H9 (cell line): ENCODE measurements around the gene FAM185A. TPM values are rescaled to one million over a fixed set of nuclear protein-coding genes. Genes with fewer than 3 reads are reported as not detected.
A peak's percentile ranks its signal among the peaks of the same experiment; 100 is the strongest.

Experiments used
- DNase-seq: peaks from one replicate; pipeline ENCODE4 v3.0.0-alpha.2; 2017
- H2AFZ ChIP-seq: one replicate; pipeline ENCODE4 v1.6.1; 2013; ENCODE audit warnings: mild to moderate bottlenecking, low read length, control low read depth, moderate library complexity
- H2AK5ac ChIP-seq: 2 replicates; pipeline ENCODE4 v1.6.1; 2013; ENCODE audit warnings: low read length, control low read depth, mixed read lengths; ENCODE audit not compliant: insufficient read length
- H2BK120ac ChIP-seq: one replicate; pipeline ENCODE4 v1.6.1; 2013; ENCODE audit warnings: low read depth, mild to moderate bottlenecking, low read length, control low read depth, inconsistent platforms; ENCODE audit not compliant: poor library complexity, severe bottlenecking
- H2BK12ac ChIP-seq: 2 replicates; pipeline ENCODE4 v1.6.1; 2013; ENCODE audit warnings: low read length, control low read depth, mixed read lengths, low read depth; ENCODE audit not compliant: insufficient read length
- H2BK15ac ChIP-seq: 2 replicates; pipeline ENCODE4 v1.6.1; 2013; ENCODE audit warnings: low read depth, low read length, control low read depth
- H2BK20ac ChIP-seq: one replicate; pipeline ENCODE4 v1.6.1; 2013; ENCODE audit warnings: low read depth, mild to moderate bottlenecking, low read length, control low read depth, inconsistent platforms; ENCODE audit not compliant: poor library complexity, severe bottlenecking
- H2BK5ac ChIP-seq: 2 replicates; pipeline ENCODE4 v1.6.1; 2013; ENCODE audit warnings: low read length, control low read depth, mixed read lengths; ENCODE audit not compliant: insufficient read length
- H3K14ac ChIP-seq: 2 replicates; pipeline ENCODE4 v1.6.1; 2013; ENCODE audit warnings: low read length, control low read depth; ENCODE audit not compliant: insufficient read depth
- H3K18ac ChIP-seq: 2 replicates; pipeline ENCODE4 v1.6.1; 2013; ENCODE audit warnings: low read depth, mild to moderate bottlenecking, mixed read lengths, low read length, control low read depth; ENCODE audit not compliant: insufficient read length
- H3K23ac ChIP-seq: 2 replicates; pipeline ENCODE4 v1.6.1; 2013; ENCODE audit warnings: low read length, control low read depth, mixed read lengths, low read depth; ENCODE audit not compliant: insufficient read length
- H3K23me2 ChIP-seq: 2 replicates; pipeline ENCODE4 v1.6.1; 2013; ENCODE audit warnings: low read depth, mild to moderate bottlenecking, mixed read lengths, low read length, control low read depth; ENCODE audit not compliant: insufficient read length, poor library complexity, severe bottlenecking
- H3K27ac ChIP-seq: 2 replicates; pipeline ENCODE4 v1.5.1; 2013; ENCODE audit warnings: low read length, control low read depth, mixed read lengths, low read depth; ENCODE audit not compliant: insufficient read length
- H3K27me3 ChIP-seq: 2 replicates; pipeline ENCODE4 v1.6.1; 2013; ENCODE audit warnings: low read length, control low read depth, inconsistent platforms; ENCODE audit not compliant: insufficient read depth
- H3K4ac ChIP-seq: 2 replicates; pipeline ENCODE4 v1.6.1; 2013; ENCODE audit warnings: low read depth, mild to moderate bottlenecking, control low read depth, inconsistent platforms, low read length, moderate library complexity
- H3K4me1 ChIP-seq: 2 replicates; pipeline ENCODE4 v1.6.1; 2013; ENCODE audit warnings: low read length, control low read depth, inconsistent platforms; ENCODE audit not compliant: insufficient read depth
- H3K4me2 ChIP-seq: 2 replicates; pipeline ENCODE4 v1.6.1; 2013; ENCODE audit warnings: low read length, control low read depth, mixed read lengths; ENCODE audit not compliant: insufficient read length, insufficient read depth
- H3K56ac ChIP-seq: 2 replicates; pipeline ENCODE4 v1.6.1; 2013; ENCODE audit warnings: low read depth, mild to moderate bottlenecking, mixed read lengths, low read length, control low read depth; ENCODE audit not compliant: insufficient read length
- H3K79me1 ChIP-seq: 2 replicates; pipeline ENCODE4 v1.6.1; 2013; ENCODE audit warnings: low read depth, mild to moderate bottlenecking, moderate library complexity, low read length, control low read depth, inconsistent platforms; ENCODE audit not compliant: insufficient read depth, poor library complexity, severe bottlenecking
- H3K79me2 ChIP-seq: 2 replicates; pipeline ENCODE4 v1.6.1; 2013; ENCODE audit warnings: low read length, control low read depth, inconsistent platforms; ENCODE audit not compliant: insufficient read depth
- H3K9ac ChIP-seq: 2 replicates; pipeline ENCODE4 v1.6.1; 2013; ENCODE audit warnings: low read length, control low read depth, mixed read lengths; ENCODE audit not compliant: insufficient read length; ENCODE audit errors: extremely low read depth
- H3K9me3 ChIP-seq: one replicate; pipeline ENCODE4 v1.6.1; 2013; ENCODE audit warnings: low read depth, low read length, inconsistent platforms; ENCODE audit not compliant: control insufficient read depth
- H3T11ph ChIP-seq: one replicate; pipeline ENCODE4 v1.6.1; 2013; ENCODE audit warnings: mild to moderate bottlenecking, low read length, control low read depth, inconsistent platforms
- H4K20me1 ChIP-seq: one replicate; pipeline ENCODE4 v1.6.1; 2013; ENCODE audit not compliant: control insufficient read depth, insufficient read length, insufficient read depth
- H4K5ac ChIP-seq: 2 replicates; pipeline ENCODE4 v1.6.1; 2013; ENCODE audit warnings: low read depth, mild to moderate bottlenecking, mixed read lengths, low read length, control low read depth; ENCODE audit not compliant: insufficient read length
- H4K8ac ChIP-seq: replicated peaks from 2 replicates; pipeline ENCODE4 v1.6.1; 2013; ENCODE audit warnings: low read length, control low read depth, mixed read lengths, low read depth; ENCODE audit not compliant: insufficient read length
- H4K91ac ChIP-seq: 2 replicates; pipeline ENCODE4 v1.6.1; 2013; ENCODE audit warnings: low read depth, mild to moderate bottlenecking, moderate library complexity, mixed read lengths, low read length, control low read depth; ENCODE audit not compliant: insufficient read length
- H3K27ac Mint-ChIP-seq, 3 experiments: 2 replicates in 2 of 3; 3 replicates in 1 of 3; pipeline ENCODE4 v1.8.0; 2020 to 2021; ENCODE audit warnings: mixed read lengths in 3 of 3, mild to moderate bottlenecking in 1 of 3, moderate library complexity in 1 of 3
- H3K27me3 Mint-ChIP-seq: 2 replicates; pipeline ENCODE4 v1.8.0; 2021; ENCODE audit warnings: low read depth, mild to moderate bottlenecking, moderate library complexity, mixed read lengths
- H3K36me3 Mint-ChIP-seq, 3 experiments: 2 replicates in 2 of 3; 3 replicates in 1 of 3; pipeline ENCODE4 v1.8.0; 2020 to 2021; ENCODE audit warnings: low read depth in 3 of 3, mixed read lengths in 3 of 3; ENCODE audit not compliant: insufficient read depth in 1 of 3
- H3K4me1 Mint-ChIP-seq, 2 experiments: 2 replicates each; pipeline ENCODE4 v1.8.0; 2020; ENCODE audit warnings: mixed read lengths in 2 of 2
- H3K4me3 Mint-ChIP-seq, 2 experiments: 2 replicates in 1 of 2; 3 replicates in 1 of 2; pipeline ENCODE4 v1.8.0; 2020 to 2021; ENCODE audit warnings: mild to moderate bottlenecking in 2 of 2, mixed read lengths in 2 of 2, moderate library complexity in 1 of 2
- H3K9me3 Mint-ChIP-seq, 2 experiments: 2 replicates in 1 of 2; 3 replicates in 1 of 2; pipeline ENCODE4 v1.8.0; 2020; ENCODE audit warnings: mild to moderate bottlenecking in 2 of 2, mixed read lengths in 2 of 2, moderate library complexity in 1 of 2
- CTCF ChIP-seq: fragments of 200-600 bp; sonication (generic); conservative IDR thresholded peaks from 3 replicates; pipeline ENCODE4 v1.8.0; 2021; ENCODE audit warnings: antibody characterized with exemption, mild to moderate bottlenecking
- WGBS: extraction: QIAGEN DNeasy Blood & Tissue Kit; methylation state at CpG from one replicate; pipeline ENCODE4 v1.1.7; 2013; ENCODE audit warnings: missing lambda C conversion rate, low lambda C conversion rate, mixed read lengths; ENCODE audit not compliant: insufficient read length; ENCODE audit errors: extremely low coverage; 5-methylcytosine and 5-hydroxymethylcytosine counted together
- total RNA-seq: library from RNA; stranded (reverse); gene quantifications from 2 replicates; pipeline ENCODE4 v1.2.1, GENCODE V29; 2021

The FAM185A gene
- total RNA-seq, 1 experiment from 2014 or later: 7.0 TPM

GRCh38 chr7:102830197-102830596 lies 81.4 kb downstream of the FAM185A start:
- no peak overlapping the region for H3K27ac ChIP-seq
- no peak overlapping the region for H2AFZ ChIP-seq
- no peak overlapping the region for H2BK20ac ChIP-seq
- no peak overlapping the region for H2BK12ac ChIP-seq
- H4K8ac ChIP-seq: no peak overlapping the region
- no peaks in the 10 kb centered on the region for H3K79me1 ChIP-seq
- no peaks in the 10 kb centered on the region for H4K20me1 ChIP-seq
- no CpG with 5 or more reads among the region's 2 CpGs for WGBS
- no peak overlapping the region for H3K18ac ChIP-seq
- no peak overlapping the region for H3K14ac ChIP-seq
- no peak overlapping the region for H2BK120ac ChIP-seq
- no peak overlapping the region for H3K4ac ChIP-seq
- DNase-seq: no peak
- Mint-ChIP-seq H3K27ac (peak overlapping the region in 1 of 3 experiments; percentile 7; a peak in 2 of 7 replicates), H3K36me3 (peaks cover 0 to 12% (median 4%) of the 10 kb centered on the region in 3 experiments; a peak in 5 of 7 replicates), H3K4me1 (peaks cover 16 to 18% of the 10 kb centered on the region in 2 experiments), H3K9me3 (no peaks in the 10 kb centered on the region), H3K27me3 (no peaks in the 10 kb centered on the region), H3K4me3 (no peak overlapping the region)
- H3K23ac ChIP-seq: no peak overlapping the region
- H3K27me3 ChIP-seq: no peaks in the 10 kb centered on the region
- no peak overlapping the region for H4K5ac ChIP-seq
- no peak overlapping the region for H3K4me2 ChIP-seq
- no peak for TF ChIP-seq CTCF
- no peaks in the 10 kb centered on the region for H3K23me2 ChIP-seq
- H3K79me2 ChIP-seq: no peaks in the 10 kb centered on the region
- no peaks in the 10 kb centered on the region for H3K9me3 ChIP-seq
- H2AK5ac ChIP-seq: no peak overlapping the region
- H2BK5ac ChIP-seq: no peak overlapping the region
- no peak overlapping the region for H4K91ac ChIP-seq
- H3T11ph ChIP-seq: no peak overlapping the region
- no peaks in the 10 kb centered on the region for H3K4me1 ChIP-seq
- H2BK15ac ChIP-seq: no peak overlapping the region
- no peak overlapping the region for H3K9ac ChIP-seq
- H3K56ac ChIP-seq: no peak overlapping the region
